NCI-H1417 (cell line): ENCODE results near the gene PTTG1IP.

ENCODE experiments used
- DNase-seq, 3 experiments: peaks; one replicate each; lab custom pipeline; 2025; lab: John Stamatoyannopoulos, UW

Gene PTTG1IP

GRCh38 chr21:44909719-44910118, 36.2 kb upstream of the PTTG1IP start:
- no peak for DNase-seq

- no peak for DNase-seq
Measured at GRCh38 chr21:44908908-44909307, 35.4 kb upstream of the PTTG1IP start.

- DNase-seq, result no peak
Measured at GRCh38 chr21:44907966-44908895, 34.7 kb upstream of the PTTG1IP start.

GRCh38 chr21:44907225-44907965, 33.9 kb upstream of the PTTG1IP start:
- DNase-seq, result no peak

GRCh38 chr21:44905728-44906090, 32.2 kb upstream of the PTTG1IP start:
- DNase-seq, result no peak

GRCh38 chr21:44905016-44905727, 31.7 kb upstream of the PTTG1IP start:
- no peak for DNase-seq

- no peak for DNase-seq
Measured at GRCh38 chr21:44904141-44904923, 30.8 kb upstream of the PTTG1IP start.

GRCh38 chr21:44903689-44904088, 30.2 kb upstream of the PTTG1IP start:
- DNase-seq, result no peak

- no peak for DNase-seq
Measured at GRCh38 chr21:44903050-44903685, 29.7 kb upstream of the PTTG1IP start.

- DNase-seq, result no peak
Measured at GRCh38 chr21:44902268-44903049, 29.0 kb upstream of the PTTG1IP start.

GRCh38 chr21:44901391-44902074, 28.0 kb upstream of the PTTG1IP start:
- no peak for DNase-seq

GRCh38 chr21:44900559-44901251, 27.2 kb upstream of the PTTG1IP start:
- DNase-seq, result no peak

GRCh38 chr21:44899768-44900558, 26.5 kb upstream of the PTTG1IP start:
- no peak for DNase-seq

- no peak for DNase-seq
Measured at GRCh38 chr21:44898851-44899767, 25.6 kb upstream of the PTTG1IP start.

- DNase-seq, result no peak
Measured at GRCh38 chr21:44898011-44898488, 24.6 kb upstream of the PTTG1IP start.

GRCh38 chr21:44897326-44898010, 24.0 kb upstream of the PTTG1IP start:
- DNase-seq, result no peak
